ENCODE results near the gene STX18. TPM values are rescaled to one million over a fixed set of nuclear protein-coding genes. Genes with fewer than 3 reads are reported as not detected.

The STX18 gene
- total and polyA plus RNA-seq, 2 donors: 13.2 to 37.9 TPM

DNA sequence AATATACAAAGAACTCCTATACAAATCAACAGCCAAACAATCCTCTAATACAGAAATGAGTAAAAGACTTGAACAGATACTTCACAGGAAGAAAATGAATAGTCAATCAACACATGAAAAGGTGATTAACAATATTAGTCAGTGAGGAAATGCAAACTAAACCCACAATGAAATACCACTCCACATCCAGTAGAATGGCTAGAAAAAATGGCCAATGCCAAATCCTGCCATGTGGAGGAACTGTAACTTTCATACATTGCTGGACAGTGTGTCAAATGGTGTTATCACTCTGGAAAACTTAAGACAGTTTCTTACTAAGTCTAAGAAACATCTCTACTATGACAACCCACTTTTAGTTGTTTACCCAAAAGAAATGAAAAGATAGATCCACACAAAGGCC, 95.4 kb downstream of the STX18 start:
- Histone ChIP-seq H3K4me1 (ENCODE audit: insufficient read depth) (no peaks in the 10 kb centered on the region), H3K4me3 (ENCODE audit: low read depth, low read length) (no peak overlapping the region), H3K27ac (ENCODE audit: low read depth) (no peak overlapping the region), H3K36me3 (ENCODE audit: insufficient read depth) (peaks cover 2% of the 10 kb centered on the region)
- DNase-seq (ENCODE audit: extremely low spot score): no peak

DNA sequence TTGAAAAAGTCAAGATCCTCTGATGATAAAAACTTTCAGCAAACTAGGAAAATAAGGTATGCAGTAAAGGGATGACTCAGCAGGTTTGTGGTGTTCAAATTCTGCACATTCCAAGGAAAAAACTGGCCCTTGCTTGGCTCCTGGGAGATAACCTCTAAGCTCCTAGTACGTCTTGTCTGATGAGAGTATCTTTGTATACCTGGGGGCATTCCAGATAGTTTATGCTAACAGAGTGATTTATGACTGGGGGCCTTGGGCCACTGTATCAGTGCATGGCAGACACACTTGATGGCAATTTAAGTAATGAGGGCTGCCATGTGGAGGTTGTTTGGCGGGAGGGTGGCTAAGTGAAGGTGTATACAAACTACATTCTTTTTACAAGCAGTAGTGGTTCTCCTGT, 98.0 kb downstream of the STX18 start:
- Histone ChIP-seq H3K4me1 (ENCODE audit: insufficient read depth) (no peaks in the 10 kb centered on the region), H3K4me3 (ENCODE audit: low read depth, low read length) (no peak overlapping the region), H3K27ac (ENCODE audit: low read depth) (no peak overlapping the region), H3K36me3 (ENCODE audit: insufficient read depth) (no peaks in the 10 kb centered on the region)
- no peak for DNase-seq (ENCODE audit: extremely low spot score)
- WGBS: 72% methylated on average over 2 of the region's 2 CpGs

DNA sequence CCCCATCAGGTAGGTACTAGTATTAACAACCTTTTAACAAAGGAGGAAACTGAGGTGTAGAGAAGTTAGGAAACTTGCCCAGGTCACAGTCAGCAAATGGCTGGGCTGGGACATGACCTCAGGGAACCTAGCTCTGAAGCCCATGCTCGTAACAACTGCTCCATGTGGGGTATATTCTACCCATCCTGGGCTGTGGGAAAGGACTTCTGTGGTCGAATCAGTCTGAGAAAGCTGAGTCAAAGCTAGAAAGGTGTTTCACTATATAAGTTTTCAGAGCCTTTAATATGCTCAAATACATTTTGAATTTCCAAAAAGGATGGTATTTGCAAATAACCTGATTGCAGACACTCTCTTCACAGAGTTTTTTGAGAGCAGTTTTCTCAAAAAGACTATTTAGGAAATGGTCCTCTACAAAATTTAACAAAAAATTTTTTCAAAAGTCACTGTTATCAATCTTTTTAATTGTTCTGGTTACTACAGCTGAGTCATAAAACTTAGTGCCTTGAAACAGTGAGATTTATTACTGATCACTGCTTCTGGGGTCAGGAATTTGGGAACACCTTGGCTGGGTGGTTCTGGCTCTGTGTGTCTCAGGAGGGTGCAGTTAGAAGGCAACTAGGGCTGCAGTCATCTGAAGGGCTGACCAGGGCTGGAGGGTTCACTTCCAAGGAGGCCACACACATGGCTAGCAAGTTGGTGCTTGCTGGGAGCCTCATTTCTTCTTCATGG, 101.4 kb downstream of the STX18 start:
- no peaks in the 10 kb centered on the region for H3K4me1 ChIP-seq (ENCODE audit: insufficient read depth)
- no peaks in the 10 kb centered on the region for H3K36me3 ChIP-seq (ENCODE audit: insufficient read depth)
- no peak overlapping the region for H3K27ac ChIP-seq (ENCODE audit: low read depth)
- DNase-seq (ENCODE audit: extremely low spot score): no peak
- no peak overlapping the region for H3K4me3 ChIP-seq (ENCODE audit: low read depth, low read length)
- WGBS: 91% methylated on average over 2 of the region's 2 CpGs

DNA sequence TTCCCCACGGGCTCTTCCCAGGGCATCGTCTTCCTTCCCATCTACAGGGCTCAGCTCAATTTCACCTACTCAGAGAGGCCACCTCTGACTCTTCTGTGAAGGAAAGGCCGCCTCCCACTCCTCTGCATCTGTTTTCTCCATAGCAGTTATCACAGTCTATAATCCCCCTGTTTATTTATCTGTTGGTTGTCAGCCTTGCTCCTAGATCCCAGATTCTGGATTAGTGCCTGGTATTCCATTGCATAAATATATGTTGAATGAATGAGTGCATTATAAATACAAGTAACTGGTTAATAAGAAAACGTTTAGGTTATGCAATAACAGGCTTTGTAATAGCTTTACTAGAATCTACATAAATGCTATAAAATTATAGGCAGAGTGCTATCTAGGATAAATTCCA, 102.1 kb downstream of the STX18 start:
- no peaks in the 10 kb centered on the region for H3K4me1 ChIP-seq (ENCODE audit: insufficient read depth)
- 42% methylated on average over 4 of the region's 4 CpGs for WGBS
- no peak overlapping the region for H3K27ac ChIP-seq (ENCODE audit: low read depth)
- no peak for DNase-seq (ENCODE audit: extremely low spot score)
- no peak overlapping the region for H3K4me3 ChIP-seq (ENCODE audit: low read depth, low read length)
- no peaks in the 10 kb centered on the region for H3K36me3 ChIP-seq (ENCODE audit: insufficient read depth)

DNA sequence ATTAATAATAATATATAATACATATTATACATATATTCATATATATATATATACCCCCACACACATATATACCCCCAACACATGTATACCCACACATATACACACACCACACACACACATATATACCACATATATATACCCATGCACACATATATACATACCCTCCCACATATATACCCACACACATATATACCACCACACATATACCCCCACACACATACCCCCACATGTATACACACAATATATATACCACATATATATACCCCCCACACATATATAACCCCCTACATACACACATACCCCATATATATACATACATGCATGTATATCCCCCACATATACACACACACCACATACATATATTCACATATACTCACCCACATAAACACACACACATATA, 103.0 kb downstream of the STX18 start:
- Histone ChIP-seq H3K36me3 (ENCODE audit: insufficient read depth) (no peaks in the 10 kb centered on the region), H3K27ac (ENCODE audit: low read depth) (no peak overlapping the region), H3K4me3 (ENCODE audit: low read depth, low read length) (no peak overlapping the region), H3K4me1 (ENCODE audit: insufficient read depth) (no peaks in the 10 kb centered on the region)
- DNase-seq (ENCODE audit: extremely low spot score): no peak

DNA sequence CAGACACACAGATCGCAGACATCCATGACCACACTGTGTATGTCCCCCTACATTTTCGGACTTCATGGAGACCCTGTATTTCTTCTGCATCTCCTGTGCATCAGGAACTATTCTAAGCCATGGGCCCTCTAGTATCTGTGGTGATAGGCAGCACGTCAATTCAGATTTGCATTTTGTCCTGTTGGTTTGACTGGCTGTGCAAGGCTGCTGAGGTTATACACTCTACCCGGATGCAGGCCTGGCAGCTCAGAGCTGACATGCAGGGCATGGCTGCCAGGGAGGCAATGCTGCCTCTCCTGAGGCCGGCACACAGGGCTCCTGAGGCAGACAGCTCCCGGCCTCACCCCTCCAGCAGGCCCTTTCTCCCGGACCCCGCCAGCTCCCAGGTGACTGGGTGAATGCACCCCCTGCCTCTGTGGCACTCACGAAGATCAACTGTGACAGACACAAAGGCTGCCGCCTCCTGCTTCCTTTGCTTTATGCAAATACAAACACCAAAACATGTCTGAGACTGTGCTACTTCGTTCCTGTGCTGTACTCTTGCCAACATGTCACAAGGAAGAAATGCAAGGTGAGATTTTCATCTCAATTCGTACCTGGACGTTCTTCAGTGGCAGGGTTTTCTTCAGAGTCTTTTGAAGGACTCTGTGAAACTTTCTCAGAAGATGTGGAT, 103.9 kb downstream of the STX18 start:
- WGBS: 92% methylated on average over 13 of the region's 13 CpGs
- no peaks in the 10 kb centered on the region for H3K36me3 ChIP-seq (ENCODE audit: insufficient read depth)
- no peak overlapping the region for H3K27ac ChIP-seq (ENCODE audit: low read depth)
- no peak overlapping the region for H3K4me3 ChIP-seq (ENCODE audit: low read depth, low read length)
- H3K4me1 ChIP-seq (ENCODE audit: insufficient read depth): no peaks in the 10 kb centered on the region
- DNase-seq (ENCODE audit: extremely low spot score): no peak

DNA sequence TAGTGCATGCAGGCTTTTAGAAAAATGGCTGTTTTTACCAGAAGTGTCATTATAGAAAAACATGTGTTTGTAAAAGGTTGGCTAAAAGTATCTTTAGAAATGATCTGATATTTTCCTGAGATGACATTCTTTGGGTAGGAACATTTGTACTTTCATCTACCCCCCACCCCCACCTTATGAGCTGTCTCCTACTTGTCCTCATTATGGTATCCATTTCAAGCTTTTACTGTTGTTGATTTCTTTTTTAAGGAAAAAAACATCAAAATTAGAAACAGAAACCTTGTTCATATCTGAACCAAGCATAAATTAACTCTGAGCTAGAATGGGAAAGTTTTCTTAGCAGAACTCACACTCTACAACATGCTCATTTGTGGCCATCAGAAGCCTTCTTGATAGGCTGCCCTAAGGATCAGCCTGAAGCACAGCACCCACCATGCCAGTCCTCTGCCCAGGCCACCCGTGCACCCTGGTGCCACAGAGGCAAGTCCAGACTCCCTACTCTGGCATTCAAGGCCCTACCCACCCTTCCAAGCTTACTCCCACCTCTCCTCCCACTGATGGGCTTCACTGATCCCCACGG, 105.5 kb downstream of the STX18 start:
- no peak for DNase-seq (ENCODE audit: extremely low spot score)
- WGBS: 94% methylated on average over 2 of the region's 2 CpGs

DNA sequence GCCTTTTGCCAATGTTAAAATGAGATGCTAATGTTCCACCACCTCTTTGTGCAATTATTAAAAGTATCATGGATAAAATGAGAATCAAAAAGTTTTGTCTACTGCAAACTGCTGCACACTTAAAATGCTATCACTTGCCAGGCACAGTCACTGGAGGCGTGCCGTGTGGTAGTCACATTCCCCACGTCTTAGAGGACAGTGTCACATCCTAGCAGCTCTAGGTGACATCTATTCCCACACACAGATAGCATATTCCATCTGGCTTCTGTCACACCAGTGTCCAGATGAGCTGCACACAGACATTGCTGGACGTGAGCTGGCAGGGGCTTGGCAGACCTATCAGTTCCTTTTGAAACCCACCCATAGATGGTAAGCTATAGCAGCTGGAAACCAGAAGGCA, 107.9 kb downstream of the STX18 start:
- Histone ChIP-seq H3K27ac (ENCODE audit: low read depth) (no peak overlapping the region), H3K4me3 (ENCODE audit: low read depth, low read length) (no peak overlapping the region), H3K4me1 (ENCODE audit: insufficient read depth) (no peaks in the 10 kb centered on the region), H3K36me3 (ENCODE audit: insufficient read depth) (no peaks in the 10 kb centered on the region)
- DNase-seq (ENCODE audit: extremely low spot score): no peak
- 79% methylated on average over 4 of the region's 4 CpGs for WGBS

More for the DNA sequence above, 105.5 kb downstream of the STX18 start:
- Histone ChIP-seq H3K27ac (ENCODE audit: low read depth) (no peak overlapping the region), H3K36me3 (ENCODE audit: insufficient read depth) (no peaks in the 10 kb centered on the region), H3K4me1 (ENCODE audit: insufficient read depth) (no peaks in the 10 kb centered on the region), H3K4me3 (ENCODE audit: low read depth, low read length) (no peak overlapping the region)

DNA sequence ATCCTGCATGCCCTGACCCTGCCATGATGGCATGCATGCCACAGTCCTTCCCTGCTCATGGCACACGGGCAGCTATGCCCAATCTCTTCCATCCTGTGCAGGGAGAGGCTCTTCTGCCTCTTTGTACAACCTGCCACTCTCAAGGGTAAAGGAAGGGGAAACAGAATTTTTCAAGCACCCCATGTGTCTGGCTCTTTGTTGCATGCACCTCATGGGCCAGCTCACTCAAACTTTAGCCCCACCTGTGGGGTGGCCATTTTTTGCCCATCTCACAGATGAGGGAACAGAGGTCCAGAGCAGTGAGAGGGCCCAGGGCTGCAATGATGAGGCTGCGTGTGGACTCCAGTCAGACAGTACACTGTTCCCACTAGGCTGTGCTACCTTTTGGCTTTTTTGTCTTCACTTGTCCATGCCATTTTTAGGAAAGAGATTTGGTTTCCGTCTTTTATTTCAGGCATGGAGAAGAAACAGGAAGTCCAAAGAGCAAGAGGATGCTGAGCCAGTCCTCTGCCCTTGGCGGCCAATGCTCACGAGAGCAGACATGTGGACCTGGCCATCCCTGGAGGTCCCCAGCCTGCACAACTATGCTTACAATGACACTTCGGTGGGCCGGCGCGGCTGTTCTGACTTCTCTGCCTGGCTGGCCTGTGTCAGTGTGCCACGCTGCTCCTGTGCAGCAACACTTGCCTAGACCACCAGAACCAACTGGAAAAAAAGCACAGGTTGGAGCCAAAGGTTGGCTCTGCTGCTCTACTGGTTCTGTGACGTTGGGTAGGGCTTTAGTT, 109.3 kb downstream of the STX18 start:
- H3K27ac ChIP-seq (ENCODE audit: low read depth): no peak overlapping the region
- no peaks in the 10 kb centered on the region for H3K36me3 ChIP-seq (ENCODE audit: insufficient read depth)
- no peak overlapping the region for H3K4me3 ChIP-seq (ENCODE audit: low read depth, low read length)
- WGBS: 95% methylated on average over 11 of the region's 11 CpGs
- DNase-seq (ENCODE audit: extremely low spot score): no peak
- H3K4me1 ChIP-seq (ENCODE audit: insufficient read depth): no peaks in the 10 kb centered on the region

DNA sequence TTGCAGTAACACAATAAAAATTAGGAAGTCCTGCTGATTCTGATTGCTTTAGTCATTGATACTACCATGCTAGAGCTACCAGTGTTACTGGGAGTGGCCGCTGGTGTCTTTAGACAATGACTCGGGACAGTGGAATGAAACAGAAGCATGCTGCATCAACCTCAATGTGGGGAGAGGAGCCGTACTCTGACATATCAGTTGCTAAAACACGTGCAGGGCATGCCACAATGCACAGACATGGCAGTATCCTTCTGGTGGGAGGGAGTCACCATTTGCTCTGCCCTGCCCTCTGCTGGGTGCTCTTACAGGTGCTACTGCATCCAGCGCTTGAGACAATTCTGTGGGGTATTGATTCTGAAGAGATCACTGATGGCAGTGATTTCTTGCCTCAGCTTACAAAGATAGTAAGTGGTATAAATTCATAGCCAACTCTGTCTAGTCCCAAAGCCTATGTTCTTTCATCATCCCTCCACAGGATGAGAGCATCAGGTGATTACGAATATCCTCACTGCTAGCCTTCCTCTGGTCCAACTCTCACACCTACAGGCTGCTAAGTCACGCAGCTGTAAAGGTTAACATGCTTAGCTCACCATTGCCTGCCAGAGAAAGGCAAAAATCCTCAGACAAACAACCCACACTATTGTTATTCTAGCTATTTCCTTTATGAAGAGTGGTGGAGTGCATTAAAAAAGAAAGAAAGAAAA, 111.2 kb downstream of the STX18 start:
- Histone ChIP-seq H3K27ac (ENCODE audit: low read depth) (no peak overlapping the region), H3K4me3 (ENCODE audit: low read depth, low read length) (no peak overlapping the region), H3K36me3 (ENCODE audit: insufficient read depth) (no peaks in the 10 kb centered on the region), H3K4me1 (ENCODE audit: insufficient read depth) (no peaks in the 10 kb centered on the region)
- WGBS: 70% methylated on average over 7 of the region's 7 CpGs
- DNase-seq (ENCODE audit: extremely low spot score): no peak

DNA sequence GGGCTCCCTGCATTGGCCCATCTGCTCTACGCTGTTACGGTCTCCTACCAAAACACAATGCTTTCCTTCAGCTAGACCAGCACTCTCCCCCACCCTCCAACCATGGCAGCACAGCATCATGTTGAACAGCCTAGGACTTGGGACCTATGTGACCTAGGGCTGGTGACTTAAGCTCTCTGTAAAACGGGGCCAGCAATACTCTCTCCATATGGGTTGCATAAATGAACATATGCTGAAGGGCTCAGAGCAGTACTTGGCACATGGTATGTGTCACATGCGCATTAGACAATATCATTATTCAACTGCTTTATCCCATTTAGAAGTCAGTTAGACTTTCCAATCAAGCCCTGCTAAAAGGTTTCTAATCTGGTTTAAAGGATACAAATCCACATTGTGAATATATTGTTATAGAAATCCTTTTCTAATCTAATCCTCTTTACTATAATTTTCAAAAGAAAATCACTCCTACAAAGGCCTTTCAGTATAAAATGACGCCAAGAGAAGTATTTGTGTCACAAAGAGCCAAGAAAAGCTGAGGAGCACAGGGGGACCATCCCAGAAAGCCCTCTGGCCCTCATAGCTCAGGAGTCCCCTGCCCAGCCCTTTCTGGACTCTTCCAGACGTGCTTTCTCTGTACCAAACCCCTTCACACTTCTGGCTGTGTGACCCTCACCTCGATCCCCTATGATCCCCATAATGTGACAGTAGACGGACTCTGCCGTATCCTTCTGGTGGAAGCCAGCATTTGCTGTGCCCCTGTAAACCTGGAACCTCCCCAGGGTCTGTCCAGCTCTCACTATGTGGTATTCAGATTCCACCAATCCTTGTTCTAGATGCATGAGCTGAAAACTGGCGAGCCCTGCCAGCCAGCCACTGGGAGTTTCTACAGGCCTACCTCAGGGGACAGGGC, 112.6 kb downstream of the STX18 start:
- H3K27ac ChIP-seq (ENCODE audit: low read depth): no peak overlapping the region
- WGBS: 94% methylated on average over 10 of the region's 10 CpGs
- no peaks in the 10 kb centered on the region for H3K36me3 ChIP-seq (ENCODE audit: insufficient read depth)
- no peak for DNase-seq (ENCODE audit: extremely low spot score)
- H3K4me1 ChIP-seq (ENCODE audit: insufficient read depth): no peaks in the 10 kb centered on the region
- H3K4me3 ChIP-seq (ENCODE audit: low read depth, low read length): no peak overlapping the region

DNA sequence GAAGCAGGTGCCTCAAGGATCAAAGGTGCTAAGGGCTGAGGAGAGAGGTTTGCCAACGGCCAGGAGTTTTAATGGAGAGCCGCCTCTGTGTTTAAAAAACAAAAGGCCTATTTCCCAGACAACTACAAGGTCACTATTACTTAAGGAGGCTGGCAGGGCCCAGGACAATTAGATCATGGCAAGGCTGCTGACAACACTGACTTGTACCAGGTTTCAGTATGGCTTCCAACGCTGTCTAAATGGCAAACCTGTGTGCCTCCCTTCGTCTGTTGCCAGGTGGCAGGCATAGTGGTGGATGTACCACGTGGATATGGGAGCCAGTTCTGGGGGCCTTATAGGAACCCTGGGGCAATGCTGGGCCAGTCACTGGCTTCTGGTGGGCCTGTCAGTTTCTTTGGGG, 114.0 kb downstream of the STX18 start:
- 85% methylated on average over 5 of the region's 5 CpGs for WGBS
- H3K4me3 ChIP-seq (ENCODE audit: low read depth, low read length): no peak overlapping the region
- H3K4me1 ChIP-seq (ENCODE audit: insufficient read depth): no peaks in the 10 kb centered on the region
- H3K36me3 ChIP-seq (ENCODE audit: insufficient read depth): no peaks in the 10 kb centered on the region
- H3K27ac ChIP-seq (ENCODE audit: low read depth): no peak overlapping the region
- DNase-seq (ENCODE audit: extremely low spot score): no peak

Measured in urinary bladder (tissue), 4 donors.